Measurements from ENCODE around the gene TMEM231.

TMEM231 gene

GRCh38 chr16:75556431-75556950, 439 bp upstream of the TMEM231 start:
- peak overlapping the region; percentile 74 for H3K4me2 ChIP-seq (ENCODE audit: low read length)
- H2AFZ ChIP-seq (ENCODE audit: low read length): peak overlapping the region; percentile 83
- H4K20me1 ChIP-seq (ENCODE audit: insufficient read depth, low read length): no peaks in the 10 kb centered on the region
- no peak overlapping the region for H3K27ac ChIP-seq (ENCODE audit: low read depth, low read length, poor library complexity, severe bottlenecking)
- no peak for TF ChIP-seq CTCF (IDR thresholded peaks at IDR 0.05; ENCODE audit: low read length)
- TF ChIP-seq EZH2 (IDR thresholded peaks at IDR 0.05; ENCODE audit: borderline replicate concordance, low read length): no peak
- peak overlapping the region; percentile 29; the same call in 1 of the 2 replicates for H3K9ac ChIP-seq (ENCODE audit: low read length)
- peak overlapping the region; percentile 61 for H3K4me3 ChIP-seq (ENCODE audit: low read depth, low read length, poor library complexity, severe bottlenecking)
- H3F3A ChIP-seq (ENCODE audit: insufficient read depth, low read length): no peaks in the 10 kb centered on the region
- peaks cover 28% of the 10 kb centered on the region for H3K4me1 ChIP-seq (ENCODE audit: insufficient read depth, low read length, severe bottlenecking)
- H3K9me2 ChIP-seq (ENCODE audit: low read depth, low read length): no peaks in the 10 kb centered on the region
- H3K9me3 ChIP-seq (ENCODE audit: low read length): no peaks in the 10 kb centered on the region
- no peaks in the 10 kb centered on the region for H3K27me3 ChIP-seq (ENCODE audit: insufficient read depth, low read length)
- H3K36me3 ChIP-seq (ENCODE audit: insufficient read depth, low read length): no peaks in the 10 kb centered on the region
- H3K79me2 ChIP-seq (ENCODE audit: insufficient read depth, low read length): no peaks in the 10 kb centered on the region

GRCh38 chr16:75555213-75555706, 792 bp downstream of the TMEM231 start:
- Histone ChIP-seq H4K20me1 (ENCODE audit: insufficient read depth, low read length) (no peaks in the 10 kb centered on the region), H3K9me3 (ENCODE audit: low read length) (no peaks in the 10 kb centered on the region), H3K27me3 (ENCODE audit: insufficient read depth, low read length) (no peaks in the 10 kb centered on the region), H2AFZ (ENCODE audit: low read length) (no peak overlapping the region), H3K9ac (ENCODE audit: low read length) (peak overlapping the region; percentile 37; the same call in 1 of the 2 replicates), H3K4me3 (ENCODE audit: low read depth, low read length, poor library complexity, severe bottlenecking) (peak overlapping the region; percentile 61), H3F3A (ENCODE audit: insufficient read depth, low read length) (no peaks in the 10 kb centered on the region), H3K9me2 (ENCODE audit: low read depth, low read length) (no peaks in the 10 kb centered on the region), H3K27ac (ENCODE audit: low read depth, low read length, poor library complexity, severe bottlenecking) (no peak overlapping the region), H3K4me1 (ENCODE audit: insufficient read depth, low read length, severe bottlenecking) (peaks cover 27% of the 10 kb centered on the region), H3K4me2 (ENCODE audit: low read length) (peak overlapping the region; percentile 74), H3K79me2 (ENCODE audit: insufficient read depth, low read length) (no peaks in the 10 kb centered on the region), H3K36me3 (ENCODE audit: insufficient read depth, low read length) (no peaks in the 10 kb centered on the region)
- TF ChIP-seq CTCF (IDR thresholded peaks at IDR 0.05; ENCODE audit: low read length) (no peak), EZH2 (IDR thresholded peaks at IDR 0.05; ENCODE audit: borderline replicate concordance, low read length) (no peak)

- no peaks in the 10 kb centered on the region for H3K9me2 ChIP-seq (ENCODE audit: low read depth, low read length)
- H2AFZ ChIP-seq (ENCODE audit: low read length): no peak overlapping the region
- H3K4me2 ChIP-seq (ENCODE audit: low read length): no peak overlapping the region
- peaks cover 20% of the 10 kb centered on the region for H3K4me1 ChIP-seq (ENCODE audit: insufficient read depth, low read length, severe bottlenecking)
- H3K79me2 ChIP-seq (ENCODE audit: insufficient read depth, low read length): no peaks in the 10 kb centered on the region
- no peaks in the 10 kb centered on the region for H3K27me3 ChIP-seq (ENCODE audit: insufficient read depth, low read length)
- H3K4me3 ChIP-seq (ENCODE audit: low read depth, low read length, poor library complexity, severe bottlenecking): no peak overlapping the region
- H3K27ac ChIP-seq (ENCODE audit: low read depth, low read length, poor library complexity, severe bottlenecking): no peak overlapping the region
- H3K36me3 ChIP-seq (ENCODE audit: insufficient read depth, low read length): no peaks in the 10 kb centered on the region
- H3K9me3 ChIP-seq (ENCODE audit: low read length): no peaks in the 10 kb centered on the region
- no peaks in the 10 kb centered on the region for H3F3A ChIP-seq (ENCODE audit: insufficient read depth, low read length)
- H3K9ac ChIP-seq (ENCODE audit: low read length): no peak overlapping the region
- no peak for TF ChIP-seq CTCF (IDR thresholded peaks at IDR 0.05; ENCODE audit: low read length)
- TF ChIP-seq EZH2 (IDR thresholded peaks at IDR 0.05; ENCODE audit: borderline replicate concordance, low read length): no peak
- H4K20me1 ChIP-seq (ENCODE audit: insufficient read depth, low read length): no peaks in the 10 kb centered on the region
Measured at GRCh38 chr16:75552951-75553350, 3.1 kb downstream of the TMEM231 start.
